NCI-H2171 treated with DMSO at 0.1 percent for 48 hours (cell line): ENCODE results near the gene LUC7L2.
"Not testable (repeated sequence)": the region's sequence is repeated elsewhere in the genome, so short reads cannot be mapped to it uniquely, and the experiment has no call there.

ENCODE experiments used
- DNase-seq: peaks from one replicate; lab custom pipeline; 2025; lab: John Stamatoyannopoulos, UW

LUC7L2 gene

DNA sequence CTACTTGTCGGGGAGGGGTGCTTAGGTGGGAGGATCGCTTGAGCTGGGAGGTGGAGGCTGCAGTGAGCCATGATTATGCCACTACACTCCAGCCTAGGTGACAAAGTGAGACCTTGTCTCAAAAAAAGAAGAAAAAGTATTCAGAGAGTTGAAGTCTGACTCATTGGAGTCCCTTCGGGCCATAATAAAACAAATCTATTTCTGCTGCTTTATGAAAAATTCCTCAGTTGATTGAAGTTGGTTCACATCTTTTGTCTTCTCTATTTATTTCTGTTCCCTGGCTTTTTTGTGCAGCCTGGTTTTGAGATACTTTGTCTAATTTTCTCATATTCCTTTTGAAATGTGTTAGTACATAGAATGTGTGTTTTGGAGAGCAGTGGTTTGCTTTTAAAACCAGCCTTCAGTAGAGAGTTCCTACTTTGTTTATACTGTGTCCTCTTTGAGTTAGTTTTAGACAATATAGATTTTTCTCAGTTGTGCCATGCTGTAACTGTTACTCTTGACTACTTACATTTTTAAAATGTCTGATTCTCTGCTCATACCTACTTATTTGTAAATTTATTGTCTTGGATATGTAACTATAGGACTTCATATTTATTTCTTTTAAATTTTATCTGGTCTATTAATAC lies 36.7 kb downstream of the LUC7L2 start:
- DNase-seq, result no peak

DNA sequence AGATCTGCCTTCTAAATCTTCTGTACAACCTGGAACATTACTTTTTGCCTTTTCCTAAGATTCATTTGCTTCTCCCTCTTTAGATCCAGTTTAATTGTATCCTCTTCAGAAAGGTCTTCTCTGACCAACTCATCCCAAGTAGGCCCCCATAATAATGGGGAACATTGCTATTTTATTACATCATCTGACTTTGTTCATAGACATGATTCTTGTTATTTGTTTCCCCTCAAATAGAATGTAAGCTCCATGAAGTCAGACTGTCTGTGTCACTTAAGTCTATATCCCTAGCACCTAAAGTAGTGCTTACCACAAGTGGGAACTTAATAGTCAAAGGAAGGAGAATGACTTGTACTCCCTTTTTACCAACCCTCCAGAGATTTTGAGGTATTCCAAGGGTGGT lies 37.5 kb downstream of the LUC7L2 start:
- no peak for DNase-seq

DNA sequence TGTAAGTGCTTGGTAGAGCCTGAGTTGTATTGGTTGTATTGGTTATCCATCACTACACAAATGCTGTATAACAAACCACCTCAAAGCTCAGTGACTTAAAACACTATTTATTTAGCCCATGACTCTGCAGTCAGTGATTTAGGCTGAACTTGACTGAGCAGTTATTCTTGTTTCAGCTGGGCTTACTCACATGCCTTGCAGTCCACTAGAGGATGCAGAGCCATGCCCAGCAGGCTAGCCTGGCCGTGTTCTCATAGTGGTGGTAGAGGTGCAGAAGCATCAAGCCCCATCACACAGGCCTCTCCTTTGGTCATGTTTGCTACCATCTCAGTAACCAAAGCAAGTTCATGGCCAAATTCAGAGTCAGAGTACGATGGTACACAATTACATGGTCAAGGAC lies 43.9 kb downstream of the LUC7L2 start:
- no peak for DNase-seq

DNA sequence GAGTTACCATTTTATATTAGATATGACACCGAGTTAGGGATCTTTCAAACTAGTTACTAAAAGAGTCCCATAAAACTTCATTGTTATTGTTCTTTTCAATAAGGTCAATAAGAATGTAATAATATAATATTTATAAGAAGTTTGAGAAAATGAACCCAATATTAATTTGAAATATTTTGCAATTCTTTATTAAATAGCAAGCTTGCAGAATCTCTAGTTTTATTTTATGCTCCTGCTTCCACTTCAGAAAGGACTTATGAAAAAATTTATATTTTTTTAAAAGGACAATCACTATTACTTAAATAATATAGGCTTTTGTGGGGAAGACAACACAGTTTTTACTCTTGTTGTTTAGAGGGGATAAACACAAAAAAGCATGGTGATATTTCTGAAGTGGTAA lies 47.9 kb downstream of the LUC7L2 start:
- DNase-seq, result no peak

DNA sequence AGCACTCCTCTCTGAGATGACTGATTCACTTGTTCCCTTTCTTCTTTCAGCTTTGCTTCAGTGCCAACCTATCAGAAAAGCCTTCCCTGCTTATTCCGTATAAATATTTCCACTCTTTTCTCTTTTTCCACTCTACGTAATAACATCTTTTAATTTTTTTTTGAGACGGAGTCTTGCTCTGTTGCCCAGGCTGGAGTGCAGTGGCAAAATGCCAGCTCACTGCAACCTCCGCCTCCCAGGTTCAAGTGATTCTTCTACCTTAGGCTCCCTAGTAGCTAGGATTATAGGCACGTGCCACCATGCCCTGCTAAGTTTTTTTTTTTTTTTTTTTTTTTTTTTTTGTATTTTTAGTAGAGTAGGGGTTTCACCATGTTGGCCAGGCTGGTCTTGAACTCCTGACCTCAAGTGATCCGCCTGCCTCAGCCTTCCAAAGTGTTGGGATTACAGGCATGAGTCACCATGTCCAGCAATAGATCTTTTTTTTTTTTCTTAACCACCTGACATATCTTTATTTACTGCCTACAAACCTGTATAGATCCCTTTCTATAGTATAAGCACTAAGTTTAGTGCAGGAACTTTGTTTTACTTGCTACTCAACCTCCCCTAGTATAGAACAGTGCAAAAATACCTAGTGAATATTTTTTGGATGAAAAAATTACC lies 55.2 kb downstream of the LUC7L2 start:
- not testable (repeated sequence) for DNase-seq

DNA sequence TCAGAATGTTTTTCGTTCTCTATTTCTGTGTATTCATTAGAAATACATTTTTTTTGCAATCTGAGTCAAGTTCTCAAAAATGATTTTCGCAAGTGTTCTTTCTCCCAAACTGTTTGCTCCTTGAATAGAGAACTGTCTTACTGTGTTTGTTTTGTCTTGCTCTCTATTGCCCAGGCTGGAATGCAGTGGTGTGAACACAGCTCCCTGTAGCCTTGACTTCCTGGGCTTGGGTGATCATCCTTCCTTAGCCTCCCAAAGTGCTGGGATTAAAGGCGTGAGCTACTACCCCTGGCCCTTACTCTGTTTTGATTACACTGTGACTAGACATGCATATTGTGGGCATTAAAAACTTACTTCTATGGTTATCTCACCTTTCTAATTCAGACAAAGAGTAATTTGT lies 56.7 kb downstream of the LUC7L2 start:
- no peak for DNase-seq

DNA sequence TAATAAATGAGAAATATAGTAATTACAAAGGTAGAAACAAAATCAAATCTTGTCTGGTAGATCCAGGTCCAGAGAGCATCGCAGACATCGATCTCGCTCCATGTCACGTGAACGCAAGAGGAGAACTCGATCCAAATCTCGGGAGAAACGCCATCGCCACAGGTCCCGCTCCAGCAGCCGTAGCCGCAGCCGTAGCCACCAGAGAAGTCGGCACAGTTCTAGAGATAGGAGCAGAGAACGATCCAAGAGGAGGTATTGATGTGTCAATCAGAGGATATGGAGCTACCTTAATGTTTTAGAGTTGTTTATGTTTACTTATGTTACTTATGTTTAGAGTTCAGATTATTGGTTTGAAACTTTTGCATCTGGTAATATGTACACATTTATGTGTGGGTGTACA lies 57.8 kb downstream of the LUC7L2 start:
- DNase-seq, result no peak

DNA sequence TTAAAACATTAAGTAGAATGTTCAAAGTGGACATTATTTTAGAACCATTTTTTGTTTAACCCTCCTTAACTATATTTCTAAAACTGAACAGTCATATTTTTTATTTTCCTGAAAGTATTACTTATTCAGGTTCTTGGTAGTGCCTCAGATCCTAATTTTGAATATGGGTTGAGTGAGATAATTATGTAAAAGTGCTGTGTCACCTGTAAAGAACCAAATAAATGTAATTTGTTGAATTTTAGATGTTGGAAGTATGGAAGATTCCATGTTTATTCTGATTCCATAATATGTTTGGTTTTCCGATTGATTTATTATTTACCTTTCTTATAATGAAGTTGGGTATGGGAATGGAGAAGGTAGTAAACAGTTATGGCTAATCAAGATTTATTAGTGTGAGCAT lies 61.4 kb downstream of the LUC7L2 start:
- DNase-seq, result no peak

DNA sequence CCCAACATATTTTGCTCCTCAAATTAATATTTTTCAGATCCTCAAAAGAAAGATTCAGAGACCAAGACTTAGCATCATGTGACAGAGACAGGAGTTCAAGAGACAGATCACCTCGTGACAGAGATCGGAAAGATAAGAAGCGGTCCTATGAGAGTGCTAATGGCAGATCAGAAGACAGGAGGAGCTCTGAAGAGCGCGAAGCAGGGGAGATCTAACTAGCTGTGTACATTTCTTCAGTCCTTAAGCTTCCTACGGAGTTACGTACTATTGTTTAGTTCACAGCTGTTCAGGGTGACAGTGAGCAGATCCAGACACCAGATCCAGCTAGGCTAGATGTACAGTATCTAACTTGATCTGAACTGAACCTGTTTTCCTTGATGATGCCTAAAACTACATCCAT lies 62.4 kb downstream of the LUC7L2 start:
- peak; percentile 30 for DNase-seq

DNA sequence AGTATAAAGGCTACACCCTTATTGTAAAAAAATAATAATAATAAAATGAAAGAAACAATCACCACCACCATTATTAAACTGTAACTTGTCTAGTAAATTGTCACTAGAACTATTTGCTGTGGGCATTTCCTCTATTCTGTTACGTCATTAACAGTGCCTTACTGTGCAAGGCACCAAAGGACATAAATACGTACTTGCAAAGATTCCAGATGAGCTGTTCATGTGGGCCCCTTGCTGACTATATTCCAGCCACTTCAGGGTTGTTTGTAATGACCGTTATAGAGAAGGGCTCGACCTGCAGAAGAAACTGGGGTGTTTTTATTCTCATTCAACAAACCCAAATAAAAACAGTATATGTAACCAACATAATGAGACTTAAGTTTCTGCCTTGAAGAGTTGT lies 63.4 kb downstream of the LUC7L2 start:
- no peak for DNase-seq

DNA sequence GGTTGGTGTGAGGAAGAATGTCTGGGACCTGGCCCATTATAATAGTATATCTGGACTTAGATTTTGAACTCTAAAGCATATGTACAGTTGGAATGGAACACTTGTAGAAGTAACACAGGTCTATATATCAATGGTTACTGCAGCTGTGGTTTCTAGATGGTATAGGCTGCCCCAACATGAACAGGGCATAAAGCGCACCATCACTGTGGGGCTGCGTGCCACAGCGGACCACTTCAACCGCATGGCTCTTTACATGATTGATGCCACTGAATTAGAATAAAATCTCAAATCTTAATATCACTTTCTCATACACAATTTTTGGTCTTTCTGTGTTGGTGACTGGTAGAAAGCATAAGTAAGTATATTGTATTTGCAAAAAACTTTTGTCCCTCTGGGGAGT lies 64.3 kb downstream of the LUC7L2 start:
- no peak for DNase-seq

DNA sequence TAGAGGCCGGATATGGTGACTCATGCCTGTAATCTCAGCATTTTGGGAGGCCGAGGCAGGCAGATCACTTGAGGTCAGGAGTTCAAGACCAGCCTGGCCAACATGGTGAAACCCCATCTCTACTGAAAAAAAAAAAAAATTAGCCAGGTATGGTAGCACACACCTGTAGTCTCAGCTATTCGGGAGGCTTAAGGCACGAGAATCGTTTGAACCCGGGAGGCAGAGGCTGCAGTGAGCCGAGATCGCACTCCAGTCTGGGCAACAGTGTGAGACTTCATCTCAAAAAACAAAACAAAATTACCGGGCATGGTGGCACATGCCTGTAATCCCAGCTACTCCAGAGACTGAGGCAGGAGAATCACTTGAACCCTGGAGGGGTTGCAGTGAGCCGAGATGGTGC lies 66.0 kb downstream of the LUC7L2 start:
- not testable (repeated sequence) for DNase-seq

DNA sequence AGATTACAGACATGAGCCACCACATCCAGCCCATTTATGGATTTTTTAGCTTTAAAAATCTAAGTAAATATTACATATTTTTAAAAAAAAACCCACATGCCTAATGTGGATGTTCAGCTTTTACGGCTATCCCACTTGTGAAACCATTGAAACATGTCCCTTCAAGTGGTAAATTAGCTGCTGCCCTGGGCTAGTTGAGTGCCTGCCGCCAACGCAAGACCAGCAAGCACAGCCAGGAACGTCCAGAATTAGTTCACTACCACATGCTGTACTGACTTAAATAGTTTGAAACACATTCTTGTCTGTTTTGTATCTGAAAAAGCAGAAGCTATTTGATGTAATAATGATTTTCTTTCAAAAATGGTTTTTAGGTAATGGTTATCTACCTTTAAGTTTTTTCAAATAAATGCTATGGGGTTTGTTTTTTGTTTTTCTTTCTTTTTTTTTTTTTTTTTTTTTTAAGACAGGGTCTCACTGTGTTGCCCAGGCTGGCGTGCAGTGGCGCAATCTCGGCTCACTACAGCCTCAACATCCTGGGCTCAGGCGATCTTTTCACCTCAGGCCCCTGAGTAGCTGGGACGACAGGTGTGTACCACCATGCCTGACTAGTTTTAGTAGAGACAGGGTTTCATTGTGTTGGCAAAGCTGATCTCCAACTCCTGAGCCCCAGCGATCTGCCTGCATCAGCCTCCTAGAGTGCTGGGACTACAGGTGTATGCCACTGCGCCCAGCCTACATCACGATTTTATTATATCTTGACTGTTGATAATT lies 66.7 kb downstream of the LUC7L2 start:
- DNase-seq, result peak; percentile 72

DNA sequence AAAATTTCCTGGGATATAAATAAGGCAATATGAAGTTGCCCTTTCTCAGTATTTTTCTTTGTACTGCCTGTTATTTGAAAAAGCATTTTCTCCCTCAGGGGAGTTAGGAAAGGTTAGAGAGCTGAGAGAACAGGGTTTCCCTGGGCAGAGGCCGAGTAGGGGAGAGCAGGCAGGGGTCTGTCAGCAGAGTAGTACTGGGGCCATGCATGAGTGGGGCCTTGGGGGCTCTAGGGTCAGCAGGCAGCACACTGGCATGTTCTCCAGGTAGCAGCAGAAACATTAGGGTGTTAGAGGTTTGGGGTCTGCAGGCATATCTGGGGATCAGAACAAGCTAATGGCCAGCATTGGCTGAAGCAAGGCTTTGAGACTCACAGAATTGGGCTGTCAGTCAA lies 67.3 kb downstream of the LUC7L2 start:
- no peak for DNase-seq

DNA sequence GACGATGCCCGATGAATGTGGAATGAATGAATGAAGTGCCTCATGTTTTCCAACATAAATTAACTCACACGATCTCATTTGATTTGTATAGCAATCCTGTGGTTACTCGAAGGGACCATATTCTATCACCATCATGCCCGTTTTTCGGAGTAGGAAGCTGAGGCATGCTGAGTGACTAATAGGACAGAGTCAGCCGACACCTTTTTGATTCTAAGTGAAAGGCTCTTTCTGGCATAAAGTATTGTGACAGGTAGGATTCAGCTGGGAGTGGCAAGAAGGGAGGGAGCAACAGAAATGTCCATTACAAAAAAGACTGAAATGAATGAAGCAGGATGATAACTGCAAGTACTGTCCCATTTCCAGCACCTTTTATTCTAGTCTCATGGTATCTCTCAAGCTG lies 68.1 kb downstream of the LUC7L2 start:
- no peak for DNase-seq

DNA sequence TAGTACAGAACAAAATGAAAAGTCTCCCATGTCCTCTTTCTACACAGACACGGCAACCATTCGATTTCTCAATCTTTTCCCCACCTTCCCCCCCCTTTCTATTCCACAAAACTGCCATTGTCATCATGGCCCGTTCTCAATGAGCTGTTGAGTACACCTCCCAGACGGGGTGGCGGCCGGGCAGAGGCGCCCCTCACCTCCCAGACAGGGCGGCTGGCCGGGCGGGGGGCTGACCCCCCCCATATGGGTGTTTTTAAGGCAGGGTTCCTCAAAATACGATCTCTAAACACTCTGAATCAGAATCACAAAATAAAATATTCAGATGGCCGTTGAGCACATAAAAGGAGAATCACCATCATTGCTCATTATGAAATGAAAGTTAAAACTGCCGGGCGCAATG lies 70.0 kb downstream of the LUC7L2 start:
- DNase-seq, result not testable (repeated sequence)

DNA sequence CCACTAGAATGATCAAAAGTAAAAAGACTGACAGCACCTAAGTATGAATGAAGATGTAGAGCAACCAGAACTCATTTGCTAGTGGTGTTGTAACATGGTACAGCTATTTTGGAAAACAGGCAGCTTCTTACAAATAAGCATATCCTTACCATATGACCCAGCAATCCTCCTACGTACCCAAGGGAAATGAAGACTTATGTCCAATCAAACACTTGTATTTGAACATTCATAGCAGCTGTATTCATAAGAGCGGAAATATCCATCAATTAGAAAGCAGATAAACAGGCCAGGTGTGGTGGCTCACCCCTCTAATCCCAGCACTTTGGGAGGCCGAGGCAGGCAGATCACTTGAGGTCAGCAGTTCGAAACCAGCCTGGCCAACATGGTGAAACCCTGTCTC lies 70.7 kb downstream of the LUC7L2 start:
- DNase-seq, result peak; percentile 70

DNA sequence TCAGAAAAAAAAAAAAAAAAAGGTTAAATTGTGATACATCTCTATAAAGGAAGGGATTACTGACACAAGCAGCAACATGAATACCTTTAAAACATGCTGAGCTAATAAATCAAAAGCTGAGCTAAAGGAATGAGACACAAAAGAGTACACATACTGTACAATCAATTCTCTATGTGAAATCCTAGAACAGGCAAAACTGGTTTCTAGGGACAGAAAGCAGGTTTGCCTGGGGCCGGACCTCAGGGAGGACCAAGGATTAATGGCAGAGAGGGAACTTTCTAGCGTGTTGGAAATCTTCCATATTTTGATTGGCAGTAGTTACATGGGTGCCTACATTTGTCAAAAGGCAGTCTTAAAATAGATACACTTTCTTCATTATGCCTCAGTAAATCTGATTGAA lies 71.3 kb downstream of the LUC7L2 start:
- DNase-seq, result no peak

DNA sequence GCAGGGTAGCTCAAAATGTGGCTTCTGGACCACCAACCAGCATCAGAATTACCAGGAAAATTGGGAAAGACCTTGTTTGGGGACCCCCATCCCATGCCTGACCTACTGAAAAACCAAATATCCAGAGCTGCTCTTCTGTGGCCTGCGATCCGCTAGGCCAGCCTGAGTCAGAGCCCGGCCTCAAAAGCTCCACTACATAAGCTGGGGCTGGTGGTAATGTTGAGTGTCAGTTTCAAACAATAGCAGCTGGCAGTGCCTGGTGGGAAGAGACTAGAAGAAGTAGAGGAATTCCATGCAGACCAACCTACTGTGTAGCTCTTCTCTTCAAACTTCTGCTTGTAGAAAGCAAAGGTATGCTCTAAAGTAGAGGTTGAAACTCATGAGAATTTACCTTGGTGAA lies 71.8 kb downstream of the LUC7L2 start:
- DNase-seq, result no peak

DNA sequence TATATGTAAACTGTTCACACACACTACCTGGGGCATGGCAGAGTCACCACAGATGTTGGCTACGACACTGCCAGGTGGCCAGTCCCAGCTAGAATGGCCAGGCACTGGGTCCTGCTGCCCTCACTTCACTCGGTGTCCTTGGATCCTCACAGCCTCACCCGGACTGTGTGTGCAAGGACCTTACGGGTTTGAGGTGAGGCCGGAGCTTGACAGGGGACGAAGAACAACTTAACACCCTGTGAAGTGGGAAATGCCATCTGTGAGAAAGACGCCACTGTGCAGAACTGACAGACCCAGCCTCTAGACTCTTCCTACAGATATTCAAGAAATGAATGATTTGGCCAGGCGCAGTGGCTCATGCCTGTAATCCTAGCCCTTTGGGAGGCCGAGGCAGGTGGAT lies 77.1 kb downstream of the LUC7L2 start:
- DNase-seq, result no peak

DNA sequence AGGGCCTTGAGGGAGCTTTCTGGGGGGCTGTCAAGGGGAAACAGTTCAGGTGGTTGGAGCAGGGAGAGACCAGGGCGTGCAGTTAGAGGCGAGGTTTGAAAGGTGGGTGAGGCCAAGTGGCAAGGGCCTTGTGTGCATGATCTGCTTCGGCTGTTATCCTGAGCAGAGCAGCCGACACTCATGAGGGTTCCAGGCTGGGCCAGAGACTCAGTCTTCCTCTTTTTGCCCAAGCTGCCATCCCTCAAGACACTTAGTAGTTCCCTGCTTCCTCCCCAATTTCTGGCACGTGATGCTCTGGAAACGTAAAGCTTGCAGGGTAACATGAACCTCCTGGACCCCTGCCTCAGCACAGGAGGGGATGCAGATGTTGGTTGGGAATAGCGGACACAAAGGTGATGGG lies 79.7 kb downstream of the LUC7L2 start:
- DNase-seq, result no peak

DNA sequence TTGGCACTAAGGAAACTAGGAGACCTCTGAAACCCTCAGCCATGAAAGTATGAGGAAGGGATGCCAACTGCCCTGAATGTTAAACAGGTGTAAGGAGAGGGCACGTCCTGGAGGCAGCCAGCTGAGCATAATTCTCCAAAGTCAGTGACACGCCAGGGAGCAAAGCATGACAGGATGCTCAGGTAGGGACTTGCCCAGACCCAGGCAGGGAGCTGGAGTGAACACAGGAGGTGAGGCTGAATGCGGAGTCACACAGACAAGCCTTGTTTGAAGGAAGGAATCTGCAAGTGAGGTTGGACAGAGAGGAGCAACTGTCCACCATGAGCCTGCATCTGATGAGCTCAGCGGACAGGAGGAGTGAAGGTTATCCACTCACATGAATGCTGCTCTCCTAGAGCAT lies 82.3 kb downstream of the LUC7L2 start:
- DNase-seq, result peak; percentile 82
